DMS114 treated with DMSO at 0.1 percent for 48 hours (cell line): Measurements from ENCODE around the gene NEURL1B.
"Not testable (repeated sequence)": the region's sequence is repeated elsewhere in the genome, so short reads cannot be mapped to it uniquely, and the experiment has no call there.

Experiments used
- DNase-seq: peaks from one replicate; lab custom pipeline; 2025; ENCODE audit not compliant: unreplicated experiment; lab: John Stamatoyannopoulos, UW

Gene NEURL1B

DNA sequence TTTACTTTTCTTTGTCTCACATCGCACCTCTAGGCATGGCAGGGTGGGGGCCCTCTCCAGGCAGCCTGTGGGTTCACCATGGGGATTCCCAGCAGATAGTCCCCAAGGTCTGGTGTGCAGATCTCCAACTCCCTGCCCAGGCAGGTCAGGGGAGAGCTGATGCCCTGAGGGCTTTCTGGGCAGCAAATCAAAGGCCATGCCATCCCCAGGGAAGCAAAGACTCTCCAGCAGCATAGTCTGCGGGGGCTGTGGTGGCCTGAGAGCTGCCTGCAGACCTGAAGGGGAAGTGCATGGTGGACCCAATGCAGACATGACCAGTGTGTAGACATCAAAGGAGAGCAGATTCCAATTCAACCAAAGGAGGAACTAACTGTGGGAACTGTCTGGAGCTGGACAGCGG lies 7.7 kb downstream of the NEURL1B start:
- no peak for DNase-seq

DNA sequence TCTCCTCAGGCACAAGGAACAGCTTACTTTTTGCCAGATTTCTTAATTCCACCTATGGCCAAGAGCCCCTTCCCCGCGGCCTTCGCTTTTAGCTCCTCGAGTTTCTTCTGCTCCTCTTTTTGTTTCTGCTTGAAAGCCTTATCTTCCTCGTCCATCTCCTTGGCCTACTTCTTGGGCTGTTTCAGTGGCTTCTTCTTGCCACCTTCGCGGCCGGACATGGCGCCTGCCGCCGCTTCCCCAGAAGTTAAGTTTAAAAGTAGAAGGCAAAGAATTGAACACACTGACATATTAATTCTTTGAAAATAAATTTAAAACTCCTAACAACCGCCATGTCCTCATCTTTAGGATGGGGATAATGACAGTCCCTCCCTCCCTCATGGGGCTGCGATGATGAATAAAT lies 15.4 kb downstream of the NEURL1B start:
- not testable (repeated sequence) for DNase-seq

DNA sequence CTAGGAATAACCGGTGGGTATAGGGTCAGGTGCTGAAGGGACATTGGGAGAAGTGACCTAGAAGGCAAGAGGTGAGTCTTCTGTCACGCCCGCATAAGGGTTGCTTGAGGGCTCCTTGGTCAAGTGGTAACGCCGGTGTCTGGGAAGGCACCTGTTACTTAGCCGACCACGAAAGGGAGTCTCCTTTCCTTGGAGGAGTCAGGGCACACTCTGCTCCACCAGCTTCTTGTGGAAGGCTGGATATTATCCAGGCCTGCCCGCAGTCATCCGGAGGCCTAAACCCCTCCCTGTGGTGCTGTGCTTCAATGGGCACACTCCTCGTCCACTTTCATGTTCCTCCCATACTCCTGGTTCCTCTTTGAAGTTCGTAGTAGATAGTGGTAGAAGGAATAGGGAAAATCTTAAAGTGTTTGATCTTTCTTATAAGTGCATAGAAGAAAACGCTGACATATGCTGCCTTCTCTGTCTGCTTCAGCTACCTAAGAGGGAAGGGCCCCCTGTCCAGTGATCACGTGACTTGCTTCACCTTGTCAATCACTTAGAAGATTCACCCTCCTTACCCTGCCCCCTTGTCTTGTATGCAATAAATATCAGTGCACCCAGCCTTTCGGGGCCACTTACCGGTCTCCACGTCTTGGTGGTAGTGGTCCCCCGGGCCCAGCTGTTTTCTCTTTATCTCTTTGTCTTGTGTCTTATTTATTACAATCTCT lies 16.6 kb downstream of the NEURL1B start:
- not testable (repeated sequence) for DNase-seq

DNA sequence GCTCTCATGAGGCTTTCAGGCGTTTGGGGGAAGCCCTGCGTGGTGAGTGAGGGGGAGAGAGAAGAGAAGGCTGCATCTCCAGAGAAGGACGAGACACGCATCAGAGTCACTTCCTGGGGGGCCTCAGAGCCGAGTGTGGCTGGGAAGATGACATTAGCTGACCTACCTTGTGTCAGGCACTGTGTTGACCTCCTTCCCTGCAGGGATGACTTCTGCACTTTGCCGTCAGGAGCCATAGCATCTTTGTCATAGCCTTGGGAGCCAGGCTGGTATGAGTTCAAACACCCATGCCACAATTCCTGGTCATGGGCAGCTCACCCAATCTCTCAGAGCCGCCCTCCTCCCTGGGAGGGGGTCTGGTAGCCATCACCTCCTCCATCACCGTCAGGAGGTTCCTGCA lies 17.3 kb downstream of the NEURL1B start:
- DNase-seq: no peak

DNA sequence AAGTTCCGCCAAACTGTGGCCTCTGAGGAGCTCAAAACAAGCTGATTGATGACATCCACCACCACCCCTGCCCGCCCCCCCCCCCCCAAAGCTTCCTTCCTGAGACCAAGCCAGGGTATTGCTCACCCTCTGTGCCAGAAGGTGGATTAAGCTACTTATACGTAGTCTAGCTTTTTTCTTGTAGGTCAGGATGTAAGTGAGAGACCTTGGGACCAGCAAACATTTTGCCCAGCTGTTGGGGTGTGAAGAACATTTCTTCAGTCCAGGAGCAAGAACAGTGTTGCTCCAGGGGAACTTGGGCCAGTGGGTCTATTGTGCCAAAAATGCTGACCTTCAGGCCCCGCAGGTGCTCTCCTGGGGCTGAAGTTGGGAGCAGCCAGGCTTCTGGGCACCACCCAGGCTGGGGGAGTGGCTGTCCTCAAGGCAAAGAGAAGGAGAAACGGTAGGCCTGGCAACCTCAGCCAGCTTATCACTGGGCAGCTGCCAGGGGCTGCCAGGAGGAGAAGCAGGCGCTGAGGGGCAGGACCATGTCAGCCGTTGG lies 18.0 kb downstream of the NEURL1B start:
- DNase-seq: no peak

DNA sequence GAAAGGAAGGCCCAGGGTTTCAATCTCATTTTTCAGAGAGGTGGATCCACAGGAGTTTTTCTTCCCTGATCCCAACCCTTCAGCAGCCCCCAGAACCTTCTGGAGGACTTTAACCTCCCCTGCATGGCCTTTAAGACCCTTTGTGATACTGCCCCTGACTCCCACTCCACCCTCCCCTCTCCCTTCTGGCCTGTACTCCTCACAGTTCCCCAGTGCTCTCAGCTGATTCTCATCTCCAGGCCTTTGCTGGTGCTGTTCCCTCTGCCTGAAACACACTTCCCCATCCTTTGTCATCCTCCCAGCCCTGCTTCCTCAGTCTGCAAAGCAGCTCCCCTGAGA lies 18.5 kb downstream of the NEURL1B start:
- no peak for DNase-seq

DNA sequence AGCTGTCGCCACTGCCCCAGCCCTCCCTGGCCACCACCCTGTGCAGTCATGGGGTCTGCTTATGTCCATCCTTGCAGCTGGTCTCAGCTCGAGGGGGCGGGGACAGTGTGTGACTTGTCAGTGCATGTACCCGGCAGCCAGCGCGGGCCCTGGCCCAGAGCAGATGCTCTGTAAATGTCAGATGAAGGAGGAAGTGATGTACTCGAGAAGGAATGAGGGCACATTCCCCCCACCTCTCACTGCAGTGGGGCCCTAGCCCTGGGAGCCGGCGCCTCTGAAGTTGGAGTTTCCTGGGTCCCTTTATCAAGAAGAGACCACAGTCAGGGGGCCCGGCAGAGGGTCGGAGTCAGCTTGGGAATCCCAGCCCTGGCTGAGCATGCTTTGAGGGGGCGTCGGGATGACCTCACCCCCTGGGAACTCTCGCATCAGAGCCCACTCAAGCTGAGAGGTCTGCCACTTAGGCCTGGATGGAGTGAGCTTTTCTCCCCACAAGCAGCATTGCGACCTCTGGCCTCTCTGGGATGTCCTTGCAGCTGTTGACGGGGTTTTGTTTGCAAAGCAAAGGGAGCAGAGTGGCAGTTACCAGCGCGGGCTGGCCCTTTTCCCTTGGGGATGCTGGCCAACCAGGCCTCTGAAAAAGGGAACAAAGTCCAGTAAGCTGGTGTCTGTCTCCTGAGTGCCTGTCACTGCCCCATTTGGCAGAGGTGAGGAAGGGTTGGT lies 19.0 kb downstream of the NEURL1B start:
- DNase-seq: no peak

DNA sequence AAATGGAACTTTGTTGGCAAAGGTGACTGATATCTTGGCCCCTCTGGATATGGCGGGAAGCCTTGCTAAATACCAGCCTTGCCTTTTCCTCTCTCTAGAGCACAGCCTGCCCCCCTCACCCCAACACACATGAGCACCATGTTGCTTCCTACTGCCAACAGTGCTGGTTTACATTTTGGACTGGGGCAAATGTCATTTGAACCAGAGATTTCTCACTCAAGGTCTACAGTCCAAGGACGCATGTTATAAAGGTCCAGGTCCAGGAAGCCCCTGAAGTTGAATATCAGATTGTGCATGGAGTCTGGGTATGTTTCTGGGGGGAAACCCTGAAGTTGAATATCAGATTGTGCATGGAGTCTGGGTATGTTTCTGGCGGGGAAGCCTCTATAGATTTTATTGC lies 19.9 kb downstream of the NEURL1B start:
- no peak for DNase-seq

DNA sequence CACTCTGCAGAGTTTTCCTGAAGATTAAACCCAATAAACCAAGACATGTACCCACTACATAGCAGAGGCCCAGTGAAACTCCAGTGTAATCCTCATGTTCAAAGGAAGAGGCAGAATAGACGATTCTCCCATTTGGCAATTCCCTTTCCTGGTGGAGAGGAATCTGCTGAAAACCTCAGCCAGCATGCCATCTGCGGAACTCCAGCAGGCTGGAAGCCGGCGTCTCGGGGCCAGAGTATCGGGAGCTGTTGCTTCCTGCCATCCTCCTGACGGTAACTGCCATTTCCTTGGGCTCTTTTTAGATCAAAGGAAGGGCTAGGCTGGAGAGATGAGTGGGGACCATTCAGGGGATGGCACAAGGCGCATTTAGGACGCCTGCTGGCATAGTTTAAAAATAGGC lies 20.5 kb downstream of the NEURL1B start:
- no peak for DNase-seq

DNA sequence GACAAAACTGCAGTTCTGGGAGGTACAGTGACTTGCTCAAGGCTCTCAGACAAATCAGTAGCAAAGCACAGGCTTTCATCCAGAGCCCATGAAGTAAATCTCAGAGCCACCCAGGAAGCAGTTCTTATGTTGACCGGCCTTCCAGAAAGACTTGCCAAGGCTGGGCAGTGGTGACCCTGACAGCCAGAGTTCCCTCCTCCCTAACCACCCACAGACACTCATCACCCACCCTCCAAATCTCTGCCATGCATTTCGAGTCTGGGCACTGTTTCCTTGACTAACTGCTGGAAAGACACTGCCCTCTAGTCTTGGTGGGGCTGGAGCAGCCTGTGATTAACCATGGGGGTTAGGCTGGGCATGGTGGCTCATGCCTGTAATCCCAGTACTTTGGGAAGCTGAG lies 21.5 kb downstream of the NEURL1B start:
- no peak for DNase-seq

DNA sequence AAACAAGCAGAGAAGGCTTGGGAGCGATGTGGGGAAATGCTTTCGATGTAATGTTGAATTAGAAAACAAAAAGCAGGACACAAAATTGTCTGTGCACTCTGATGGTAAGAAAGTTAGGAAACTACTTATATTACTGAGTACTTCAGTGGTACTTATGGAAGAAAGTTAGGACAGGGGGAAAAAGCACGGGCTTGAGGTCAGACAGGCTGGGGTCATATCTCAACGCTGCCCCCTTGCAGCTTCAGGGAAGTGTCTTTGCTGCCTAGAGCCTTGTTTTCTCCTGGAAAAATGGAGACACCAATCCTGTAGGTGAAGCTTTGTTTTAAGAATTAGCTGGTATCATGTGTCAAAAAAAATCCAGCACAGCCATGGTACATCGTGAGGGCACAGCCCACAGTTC lies 23.0 kb downstream of the NEURL1B start:
- no peak for DNase-seq

DNA sequence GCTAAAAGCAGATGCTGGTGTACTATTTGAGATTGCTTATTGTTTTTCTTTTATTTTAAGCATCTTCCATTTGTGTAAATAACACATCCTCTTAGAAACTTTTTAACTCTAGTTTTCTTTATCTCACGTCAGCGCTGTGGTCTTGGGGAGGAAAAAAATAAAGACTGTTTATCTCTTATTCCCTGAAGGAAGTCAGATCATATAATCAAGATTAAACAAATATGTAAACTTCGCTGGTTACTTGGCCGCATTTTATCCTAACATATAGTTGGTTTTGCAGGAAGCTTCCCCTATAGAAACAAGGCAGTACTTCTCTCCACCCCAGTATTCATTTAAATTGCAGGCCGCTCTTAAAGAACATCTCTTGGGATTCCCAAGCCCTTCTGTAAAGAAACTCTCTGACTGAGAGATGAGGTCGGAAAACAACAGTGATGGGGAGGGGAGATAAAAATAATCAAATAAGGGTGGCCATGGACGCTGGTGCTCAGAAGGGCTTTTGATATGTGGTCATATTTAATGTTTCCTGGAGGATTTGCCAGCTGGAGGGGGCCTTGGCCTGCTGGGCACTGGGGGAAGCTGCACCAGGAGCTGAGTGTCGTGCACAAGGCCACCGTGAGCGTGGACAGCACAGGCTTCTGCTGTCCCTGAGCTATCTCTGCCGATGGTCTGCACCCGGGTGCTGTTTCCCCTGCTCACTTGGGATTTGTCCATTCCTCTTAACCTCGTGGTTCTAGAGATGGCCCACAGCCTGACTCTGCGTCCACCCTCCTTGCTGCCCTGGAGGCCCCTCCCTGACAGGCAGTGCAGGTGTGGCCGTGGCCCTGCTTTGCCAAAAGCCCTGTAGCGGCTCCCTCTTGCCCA lies 23.8 kb downstream of the NEURL1B start:
- no peak for DNase-seq

DNA sequence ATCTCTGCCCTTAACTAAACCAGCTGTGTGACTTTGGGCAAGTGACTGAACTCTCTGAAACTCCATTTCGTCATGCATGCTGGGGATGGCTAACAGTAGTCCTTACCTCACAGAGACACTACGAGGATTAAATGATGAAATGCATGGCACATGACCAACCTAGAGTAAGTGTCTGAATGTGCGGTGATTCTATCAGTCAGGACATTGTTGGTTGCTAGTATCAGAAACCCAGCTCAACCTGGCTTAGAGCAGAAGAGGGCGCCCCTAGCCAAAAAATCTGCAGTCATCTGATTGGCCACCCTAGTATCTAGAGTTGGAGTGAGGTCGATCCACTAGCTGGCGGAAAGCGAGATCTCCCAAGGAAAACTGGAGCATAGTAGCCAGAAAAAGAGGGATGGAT lies 25.2 kb downstream of the NEURL1B start:
- DNase-seq: no peak

DNA sequence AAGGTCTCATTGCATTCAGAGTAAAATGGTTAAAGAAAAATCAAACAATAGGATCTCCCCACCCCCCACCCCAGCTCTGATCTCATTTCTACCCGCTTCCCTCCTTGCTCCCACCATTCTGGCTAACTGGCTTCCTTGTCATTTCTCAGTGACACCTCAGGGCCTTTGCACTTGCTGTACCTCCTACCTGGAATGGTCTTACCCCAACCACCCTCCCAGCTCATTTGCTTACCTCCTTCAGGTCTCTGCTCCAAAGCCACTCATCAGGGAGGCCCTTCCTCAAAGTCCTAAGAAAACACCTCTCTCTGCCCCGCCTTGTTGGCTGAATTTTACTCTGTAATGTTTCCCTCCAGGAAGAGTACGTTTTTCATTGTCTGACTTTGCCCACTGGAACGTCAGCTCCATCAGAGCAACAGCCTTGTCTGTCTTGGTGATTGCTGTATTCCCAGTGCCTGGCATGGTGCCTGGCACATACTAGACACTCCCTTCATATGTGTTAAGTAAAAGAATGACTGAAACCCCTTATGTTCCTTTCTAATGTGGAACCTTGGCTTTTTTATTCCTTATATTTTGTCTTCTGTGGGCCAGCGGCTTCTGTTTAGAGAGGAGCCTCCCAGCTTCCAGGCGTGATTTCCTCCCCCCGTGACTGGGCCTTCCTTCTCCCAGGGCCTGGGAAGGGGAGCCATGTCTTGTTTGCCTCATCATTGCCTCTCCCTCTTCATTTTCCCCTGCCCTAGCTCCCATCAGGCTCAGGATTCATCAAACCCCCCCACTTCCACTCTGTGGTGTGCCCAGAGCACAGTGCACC lies 26.9 kb downstream of the NEURL1B start:
- DNase-seq: no peak

DNA sequence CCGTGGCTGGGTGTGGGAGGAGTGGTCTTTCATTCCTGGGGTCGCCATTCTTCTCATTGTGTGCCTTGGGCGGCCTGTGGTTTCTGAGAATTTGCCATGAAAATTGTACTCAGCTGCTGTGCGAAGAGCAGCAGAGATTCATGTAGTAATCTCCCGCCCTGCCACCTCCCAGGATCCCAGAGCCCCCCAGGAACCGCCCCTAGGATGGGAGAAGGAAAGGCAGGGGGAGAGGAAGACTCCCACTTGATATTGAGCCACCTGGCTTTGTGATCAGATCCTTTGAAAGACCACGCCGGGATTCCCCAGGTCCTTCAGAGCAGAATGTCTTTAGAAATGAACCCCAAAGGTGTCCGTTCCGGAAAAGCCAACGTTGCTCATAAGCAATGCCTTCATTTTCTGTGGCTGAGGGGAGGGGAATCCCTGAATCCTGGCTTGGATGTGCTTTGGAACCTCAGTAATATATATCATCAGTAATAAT lies 27.6 kb downstream of the NEURL1B start:
- no peak for DNase-seq

DNA sequence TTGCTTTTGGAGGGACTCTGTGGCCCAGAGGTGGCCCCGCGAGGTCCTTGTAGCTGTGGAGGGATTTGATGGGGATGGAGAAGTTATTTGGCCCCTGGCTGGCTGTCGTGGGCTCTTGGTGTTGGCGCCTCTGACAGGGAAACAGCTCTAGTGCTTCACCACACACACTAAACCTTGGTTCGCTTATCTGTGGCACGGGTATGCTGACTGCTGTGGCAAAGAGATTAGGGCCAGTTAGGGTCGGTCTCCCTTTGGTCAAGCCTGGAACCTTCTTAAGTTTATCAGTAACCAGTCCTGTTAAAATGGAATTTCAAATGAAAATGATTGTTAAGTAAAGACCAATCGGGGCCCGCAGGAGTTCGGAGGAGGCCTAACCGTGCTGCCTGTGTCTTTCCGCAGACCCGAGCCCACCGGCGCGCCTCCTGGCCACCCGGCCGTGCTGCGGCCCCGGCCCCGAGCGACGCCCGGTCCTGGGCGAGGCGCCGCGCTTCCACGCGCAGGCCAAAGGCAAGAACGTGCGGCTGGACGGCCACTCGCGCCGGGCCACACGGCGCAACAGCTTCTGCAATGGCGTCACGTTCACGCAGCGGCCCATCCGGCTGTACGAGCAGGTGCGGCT lies 28.4 kb downstream of the NEURL1B start:
- DNase-seq: no peak

DNA sequence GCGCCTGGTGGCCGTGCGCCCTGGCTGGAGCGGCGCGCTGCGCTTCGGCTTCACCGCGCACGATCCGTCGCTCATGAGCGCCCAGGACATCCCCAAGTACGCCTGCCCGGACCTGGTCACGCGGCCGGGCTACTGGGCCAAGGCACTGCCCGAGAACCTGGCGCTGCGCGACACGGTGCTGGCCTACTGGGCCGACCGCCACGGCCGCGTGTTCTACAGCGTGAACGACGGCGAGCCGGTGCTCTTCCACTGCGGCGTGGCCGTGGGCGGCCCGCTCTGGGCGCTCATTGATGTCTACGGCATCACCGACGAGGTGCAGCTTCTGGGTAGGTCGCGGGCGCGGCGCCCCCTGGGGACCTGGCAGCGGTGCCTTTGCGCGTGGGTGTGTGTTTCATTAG lies 28.9 kb downstream of the NEURL1B start:
- no peak for DNase-seq

DNA sequence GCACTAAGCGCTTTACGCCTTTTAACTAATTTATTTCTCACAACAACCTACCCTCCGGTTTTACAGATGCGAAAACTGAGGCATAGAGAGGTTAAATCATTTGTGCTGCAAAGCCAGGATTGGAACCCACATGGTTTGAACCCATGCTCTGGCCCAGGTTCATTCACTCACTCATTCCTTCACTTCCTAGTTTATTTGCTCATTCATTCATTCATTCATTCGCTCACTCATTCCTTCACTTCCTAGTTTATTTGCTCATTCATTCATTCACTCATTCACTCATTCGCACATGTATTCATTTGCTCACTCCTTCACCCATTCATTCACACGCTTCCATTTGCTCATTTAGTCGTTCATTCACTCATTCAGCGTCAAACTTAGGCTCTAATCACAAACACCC lies 29.4 kb downstream of the NEURL1B start:
- no peak for DNase-seq

DNA sequence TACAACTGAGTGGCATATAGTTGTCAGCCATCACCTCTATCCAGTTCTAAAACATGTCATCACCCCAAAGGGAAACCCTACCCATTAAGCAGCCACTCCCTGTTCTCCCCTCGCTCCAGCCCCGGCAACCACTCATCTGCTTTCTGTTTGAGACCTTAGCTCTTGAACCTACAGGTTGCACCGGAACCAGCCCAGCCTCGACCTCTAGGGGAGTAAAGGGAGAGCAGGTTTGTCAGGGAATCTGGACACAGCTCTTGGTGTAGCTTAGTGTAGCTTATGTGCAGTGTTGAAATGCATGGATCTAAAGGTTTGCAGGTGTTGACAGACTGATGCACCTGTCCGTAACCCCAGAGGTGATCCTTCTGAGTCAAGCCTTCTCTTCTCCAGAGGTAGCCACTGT lies 30.0 kb downstream of the NEURL1B start:
- no peak for DNase-seq

DNA sequence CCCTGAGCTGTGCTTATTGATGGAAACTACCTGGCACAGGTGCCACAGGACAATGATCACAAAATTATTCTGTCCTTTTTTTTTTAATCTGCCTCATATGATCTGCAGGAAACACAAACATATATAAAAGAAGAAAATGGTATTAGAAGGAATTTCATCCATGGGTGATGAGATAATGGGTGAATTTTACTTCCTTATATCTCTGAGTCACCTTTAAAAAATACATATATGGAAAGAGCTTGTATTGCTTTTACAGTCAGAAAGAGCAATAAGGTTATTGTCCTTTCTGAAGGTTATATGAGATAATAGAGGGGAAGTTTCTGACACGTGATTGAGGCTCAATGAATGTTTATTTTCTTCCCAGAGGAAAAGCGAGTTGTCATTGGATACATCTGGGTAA lies 31.6 kb downstream of the NEURL1B start:
- no peak for DNase-seq
